ENCODE measurements around the gene NAA20. TPM values are rescaled to one million over a fixed set of nuclear protein-coding genes. Genes with fewer than 3 reads are reported as not detected.
A peak's percentile ranks its signal among the peaks of the same experiment; 100 is the strongest.

The NAA20 gene
- total and polyA plus RNA-seq, 2 of the 13 experiments (the other 11 are each of a cell fraction or from before 2014, with no cell fraction given) = 81.9 to 82.8 TPM

GRCh38 chr20:19993958-19994669, 23.0 kb upstream of the NAA20 start (continued):
- no peak for TF ChIP-seq ARID4A (CRISPR knock-in tag; IDR thresholded peaks at IDR 0.05; ENCODE audit: borderline replicate concordance)
- 0 out of 2 replicates have a peak, but pooled peaks have one; percentile 44 for TF ChIP-seq ZNF563 (CRISPR knock-in tag; IDR thresholded peaks at IDR 0.05)
- no peak for TF ChIP-seq GPN1 (CRISPR knock-in tag; IDR thresholded peaks at IDR 0.05; ENCODE audit: borderline replicate concordance)
- peak; percentile 58 for TF ChIP-seq FOSL2 (CRISPR knock-in tag; IDR thresholded peaks at IDR 0.05)

- H3K27ac ChIP-seq (ENCODE audit: extremely low read length, insufficient read depth, low read length) = no peak overlapping the region
- no peak for TF ChIP-seq ZNF598 (CRISPR knock-in tag; IDR thresholded peaks at IDR 0.05; ENCODE audit: borderline replicate concordance)
- TF ChIP-seq POGK (CRISPR knock-in tag; conservative IDR thresholded peaks at IDR 0.05) = 0 out of 2 replicates have a peak, but pooled peaks have one; percentile 6
- TF ChIP-seq ELF1 (CRISPR knock-in tag; IDR thresholded peaks at IDR 0.05) = no peak
- TF ChIP-seq STAG1 (CRISPR knock-in tag; IDR thresholded peaks at IDR 0.05) = peak; percentile 88
- no peak for TF ChIP-seq ZSCAN5A (CRISPR knock-in tag; IDR thresholded peaks at IDR 0.05; ENCODE audit: borderline replicate concordance)
- TF ChIP-seq JUNB (CRISPR knock-in tag; IDR thresholded peaks at IDR 0.05; ENCODE audit: borderline replicate concordance) = no peak
- TF ChIP-seq BATF2 (CRISPR knock-in tag; IDR thresholded peaks at IDR 0.05) = no peak
- TF ChIP-seq SAP130 (CRISPR knock-in tag; IDR thresholded peaks at IDR 0.05; ENCODE audit: low read depth) = 0 out of 2 replicates have a peak, but pooled peaks have one; percentile 12
These were observed 21.8 kb upstream of the NAA20 start for GRCh38 chr20:19995220-19995863.

More at GRCh38 chr20:19995220-19995863, 21.8 kb upstream of the NAA20 start:
- CTCF ChIA-PET (ENCODE audit: low intra/inter-chr PET ratio, low total read pairs) = interaction anchor here (0.7 to 2.2 kb wide), 5 partner anchors 93 to 302 kb away, joined by 3 to 23 read pairs (median 12); no protein-coding TSS in a partner anchor
- H3K79me2 ChIP-seq (ENCODE audit: insufficient read depth, low read length) = no peaks in the 10 kb centered on the region
- H4K20me1 ChIP-seq (ENCODE audit: insufficient read depth, low read length) = no peaks in the 10 kb centered on the region
- H3K27me3 ChIP-seq (ENCODE audit: control insufficient read depth in 1 of 2, insufficient read depth in 2 of 2, low read length in 2 of 2) = no peaks in the 10 kb centered on the region
- in situ Hi-C loops (cut with HindIII; ENCODE audit: extremely low pct_ligation_motif_present, low pct_unique_long_range_greater_than_20kb) (loop anchor here (5.0 kb wide), 1 partner anchor 208 kb away; no protein-coding TSS in a partner anchor), intact Hi-C loops (cut with micrococcal nuclease; ENCODE audit: unreplicated experiment) (loop anchor here (1.0 to 5.0 kb wide), 6 partner anchors 78 to 307 kb away; no protein-coding TSS in a partner anchor)
- peak; percentile 55; the same call in 2 of the 3 replicates for ATAC-seq
- peak; percentile 63 for DNase-seq (ENCODE audit: low spot score)
- no TSS peak for BruUV-seq (replicated peaks)
- no peaks in the 10 kb centered on the region for H3K9me3 ChIP-seq (ENCODE audit: low read length)
- H2AFZ ChIP-seq (ENCODE audit: low read length) = no peak overlapping the region
- 14% methylated on average over 5 of the region's 5 CpGs for WGBS (ENCODE audit: low lambda C conversion rate)
- no peak overlapping the region for H3K4me2 ChIP-seq (ENCODE audit: low read depth, low read length)
- no peak overlapping the region for H3K4me3 ChIP-seq (replicated peaks in 1 of 3; ENCODE audit: insufficient read depth in 1 of 3, low read depth in 2 of 3, low read length in 3 of 3)
- peak; percentile 32 for FAIRE-seq
- H3K9ac ChIP-seq (ENCODE audit: insufficient read depth, low read depth, low read length) = no peak overlapping the region
- POLR2A ChIA-PET = no interaction called here
- H3K4me1 ChIP-seq (ENCODE audit: insufficient read depth, low read length) = peaks cover 38% of the 10 kb centered on the region
- H3K36me3 ChIP-seq (replicated peaks in 1 of 2; ENCODE audit: control insufficient read depth in 1 of 2, insufficient read depth in 2 of 2, low read length in 2 of 2) = no peaks in the 10 kb centered on the region
